Renal cortex interstitium (tissue), 11 donors: ENCODE data around the gene CAT. TPM values are rescaled to one million over a fixed set of nuclear protein-coding genes. Genes with fewer than 3 reads are reported as not detected.

Source experiments
- DNase-seq, 11 donors: peaks; one replicate each; pipeline ENCODE4 v3.0.0-alpha.2; 2013; ENCODE audit warnings: low read depth in 9 of 11, low spot score in 4 of 11; ENCODE audit errors: extremely low read depth in 1 of 11
- polyA plus RNA-seq, 3 donors: library from polyadenylated mRNA; unstranded; fragments of 120-200 nt; gene quantifications; one replicate each; pipeline ENCODE4 v1.2.1, GENCODE V29; 2013; ENCODE audit not compliant: insufficient read length in 3 of 3

CAT gene
- polyA plus RNA-seq, 3 donors, result 150 to 191 (median 159) TPM

DNA sequence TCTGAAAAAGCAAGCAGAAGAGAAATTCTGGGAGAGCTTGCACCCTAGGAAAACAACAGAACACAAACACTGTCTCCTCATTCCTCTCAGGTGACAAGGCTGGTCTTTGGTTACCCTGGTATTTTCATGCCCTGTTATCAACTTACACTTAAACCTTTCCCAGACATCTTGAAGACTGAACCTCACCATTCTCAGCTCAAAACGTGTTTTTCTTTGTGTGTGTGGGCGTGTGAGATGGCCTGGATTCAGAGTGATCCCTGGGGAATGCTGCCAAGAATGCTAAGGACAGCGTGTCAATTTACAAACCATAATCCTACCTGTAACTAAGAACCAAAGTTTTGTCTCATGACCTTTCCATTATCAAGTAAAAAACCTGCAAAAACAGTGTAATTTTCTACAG lies 41.6 kb downstream of the CAT start:
- no peak for DNase-seq

DNA sequence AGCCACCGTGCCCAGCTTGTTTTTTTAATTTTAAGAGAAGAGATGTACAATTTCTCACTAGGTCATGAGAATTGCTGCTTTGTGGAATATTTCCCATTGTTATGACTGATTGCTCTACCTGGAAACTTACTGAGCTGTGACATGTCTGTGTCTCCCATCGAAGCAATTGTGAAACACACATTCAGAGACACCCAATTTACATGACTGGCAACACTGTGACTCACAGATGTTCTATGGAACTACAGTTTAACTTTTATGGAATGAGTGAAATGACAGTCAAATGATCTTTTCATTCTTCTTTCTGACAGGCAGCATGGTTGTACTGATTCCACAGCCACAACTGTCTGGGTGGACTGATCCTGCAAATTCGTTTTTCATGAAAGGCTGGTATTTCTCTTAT lies 42.6 kb downstream of the CAT start:
- no peak for DNase-seq

DNA sequence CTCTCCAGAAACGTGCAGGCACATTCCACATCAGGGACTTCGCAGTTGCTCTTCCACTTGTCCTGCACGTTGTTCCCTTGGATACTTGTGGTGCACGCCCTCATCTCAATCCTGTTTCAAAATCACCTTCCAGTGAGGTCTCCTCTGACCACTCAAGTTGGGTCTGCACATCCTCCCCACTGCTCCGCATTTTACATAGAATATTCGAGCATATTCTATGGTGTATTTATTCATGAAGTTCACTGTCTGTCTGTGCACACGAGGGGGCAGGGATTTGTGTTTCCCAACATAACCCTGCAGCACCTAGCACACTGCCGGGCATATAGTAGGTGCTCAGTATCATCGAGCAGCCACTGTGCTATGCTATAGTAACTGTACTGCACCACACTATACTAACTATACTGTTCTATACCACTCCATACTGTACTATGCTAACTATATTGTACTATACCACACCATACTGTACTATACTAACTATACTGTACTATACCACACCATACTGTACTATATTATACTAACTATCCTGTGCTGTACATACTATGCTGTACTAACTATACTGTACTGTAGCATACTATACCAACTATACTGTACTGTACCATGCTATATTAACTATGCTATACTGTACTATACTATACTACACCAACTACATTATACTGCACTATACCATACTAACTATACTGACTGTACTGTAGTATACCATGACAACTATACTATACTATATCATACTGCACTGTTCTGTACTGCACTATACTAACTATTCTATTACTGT lies 44.6 kb downstream of the CAT start:
- DNase-seq, result no peak

- DNase-seq, result no peak
These were observed 48.7 kb downstream of the CAT start for GRCh38 chr11:34487430-34487829.

DNA sequence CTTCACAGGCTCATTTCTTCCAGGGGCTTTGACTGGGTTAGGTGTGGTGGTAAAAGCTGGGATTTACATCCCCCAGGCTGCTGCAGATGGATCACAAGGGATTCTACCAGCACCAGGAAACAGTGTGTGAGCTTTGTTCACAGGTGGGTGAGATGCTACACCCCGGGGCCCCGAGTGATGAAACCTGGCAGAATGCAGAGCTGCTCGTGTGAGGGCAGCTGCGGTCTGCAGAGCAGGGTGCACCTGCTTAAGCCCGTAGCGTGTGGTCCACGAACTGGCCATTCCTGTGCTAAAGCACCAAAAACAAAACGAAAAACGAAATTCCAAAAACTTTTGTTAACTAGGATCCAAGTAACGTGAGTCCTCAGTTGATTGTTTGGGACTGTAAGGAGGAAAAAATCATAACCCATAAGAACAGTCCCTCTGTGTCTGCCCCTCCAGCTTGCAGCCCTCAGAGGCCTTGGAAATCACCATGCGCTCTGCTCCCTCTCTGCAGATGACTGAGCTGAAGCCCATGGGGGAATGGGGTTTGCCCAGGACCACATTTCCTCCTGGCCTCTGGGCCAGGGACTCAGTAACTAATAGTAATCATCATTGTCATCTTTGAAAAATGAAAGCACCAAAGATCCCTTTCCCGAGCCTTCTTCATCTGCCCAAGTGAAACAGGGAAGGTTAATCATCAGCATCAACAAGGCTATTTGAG lies 50.3 kb downstream of the CAT start:
- DNase-seq, result no peak

- DNase-seq, result no peak
These were observed 51.6 kb downstream of the CAT start for GRCh38 chr11:34490304-34490703.

DNA sequence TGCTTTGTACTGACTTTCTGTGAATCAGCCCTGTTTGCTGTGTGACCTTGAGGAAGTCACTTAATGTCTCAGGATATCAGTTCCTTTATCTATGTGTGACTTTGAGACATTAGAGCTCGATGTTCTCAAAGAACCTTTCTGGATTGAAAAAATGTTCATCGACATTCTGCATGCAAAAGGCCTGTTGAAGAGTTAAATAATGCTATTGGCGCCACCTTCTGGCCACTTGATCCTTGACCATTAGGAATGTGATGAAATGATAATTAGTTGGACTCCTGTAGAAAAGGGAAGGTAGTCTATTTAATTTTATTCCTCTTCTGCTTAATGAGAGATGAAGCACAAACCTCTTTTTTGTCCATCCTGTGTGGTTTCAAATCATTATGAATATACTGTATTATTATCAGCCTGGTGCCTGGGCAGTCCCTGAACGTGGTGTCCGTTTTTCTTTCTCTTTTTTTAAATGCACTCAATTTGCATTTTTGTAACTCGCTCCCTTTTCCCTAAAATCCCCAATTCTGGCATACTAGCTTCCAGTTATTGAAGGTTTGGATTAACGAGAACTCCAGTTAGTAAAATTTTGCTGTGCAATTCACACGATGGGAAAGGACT lies 54.2 kb downstream of the CAT start:
- peak in 8 of 11 donors; percentile 44 to 72 (median 56) for DNase-seq

DNA sequence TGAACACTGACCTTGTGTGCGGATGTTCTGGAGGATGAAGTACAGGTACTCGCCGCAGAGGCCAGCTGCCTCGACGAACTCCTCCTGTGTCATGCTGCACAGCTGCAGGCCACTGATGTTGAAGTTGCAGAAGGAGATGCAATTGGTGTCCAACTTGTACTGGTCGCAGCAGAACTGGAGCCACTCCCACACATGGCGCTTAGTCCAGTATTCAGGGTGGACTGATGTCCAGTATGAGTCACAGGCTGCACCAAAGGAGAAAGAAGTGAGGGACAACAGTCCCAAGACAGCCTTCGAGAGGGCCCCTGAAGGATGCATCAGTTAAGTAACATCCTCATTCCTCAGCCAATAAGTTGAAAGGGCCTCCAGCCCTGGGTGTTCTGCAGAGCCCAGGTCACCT lies 54.7 kb downstream of the CAT start:
- DNase-seq, result no peak

DNA sequence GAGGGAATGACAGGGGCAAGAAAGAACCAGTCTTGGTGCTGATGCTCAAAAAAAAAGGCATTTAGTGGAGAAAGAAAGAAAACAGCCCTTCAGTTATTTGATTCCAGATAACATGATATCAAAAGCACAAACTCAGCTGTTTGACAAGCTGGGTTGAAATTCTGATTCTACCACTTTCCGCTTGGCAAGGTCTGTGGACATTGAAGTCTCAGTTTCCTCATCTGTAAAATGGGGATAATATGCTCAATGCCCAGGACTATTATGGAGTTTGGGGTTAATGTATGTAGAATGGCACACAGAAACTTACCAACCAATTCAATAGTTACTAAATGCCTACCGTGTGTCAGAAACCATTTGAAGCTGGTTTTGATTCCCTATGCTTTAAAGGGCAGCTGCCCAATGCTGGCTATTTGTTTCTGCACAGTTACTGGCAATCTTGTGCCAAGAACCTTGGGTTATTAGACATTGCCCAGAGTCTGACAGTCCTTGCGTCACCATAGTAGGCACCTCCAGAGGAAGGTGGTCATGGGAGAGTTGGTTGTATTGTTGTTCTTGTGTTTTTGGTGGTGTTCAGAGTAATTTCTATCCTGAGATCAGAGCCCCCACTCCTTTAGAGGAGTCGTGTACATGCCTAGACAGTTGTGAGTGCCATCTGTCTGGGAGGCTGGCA lies 55.3 kb downstream of the CAT start:
- DNase-seq, result no peak

DNA sequence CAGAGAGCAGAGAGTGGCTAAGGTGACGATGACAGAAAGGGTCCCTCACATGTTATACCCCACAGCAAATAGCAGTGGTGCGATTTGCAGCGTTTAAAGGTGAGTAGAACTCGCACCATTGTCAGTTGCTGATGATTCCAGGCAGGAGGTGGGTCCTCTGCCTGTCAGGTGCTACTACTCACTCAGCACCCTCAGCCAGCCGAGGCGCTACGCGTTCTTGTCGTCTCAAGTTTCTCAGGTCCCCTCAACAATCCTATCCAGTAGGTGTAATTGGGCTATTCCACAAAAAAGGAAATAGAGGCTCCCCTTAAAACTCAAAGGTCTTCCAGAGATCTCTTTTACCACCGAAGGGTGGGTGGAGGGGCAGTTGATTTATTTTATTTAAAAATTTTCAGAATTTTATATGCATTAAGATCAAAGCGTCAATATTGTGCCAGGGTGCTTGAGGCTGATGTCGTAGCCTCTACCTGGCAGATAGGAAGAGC lies 56.5 kb downstream of the CAT start:
- no peak for DNase-seq

GRCh38 chr11:34495724-34496377 lies 57.1 kb downstream of the CAT start:
- no peak for DNase-seq

DNA sequence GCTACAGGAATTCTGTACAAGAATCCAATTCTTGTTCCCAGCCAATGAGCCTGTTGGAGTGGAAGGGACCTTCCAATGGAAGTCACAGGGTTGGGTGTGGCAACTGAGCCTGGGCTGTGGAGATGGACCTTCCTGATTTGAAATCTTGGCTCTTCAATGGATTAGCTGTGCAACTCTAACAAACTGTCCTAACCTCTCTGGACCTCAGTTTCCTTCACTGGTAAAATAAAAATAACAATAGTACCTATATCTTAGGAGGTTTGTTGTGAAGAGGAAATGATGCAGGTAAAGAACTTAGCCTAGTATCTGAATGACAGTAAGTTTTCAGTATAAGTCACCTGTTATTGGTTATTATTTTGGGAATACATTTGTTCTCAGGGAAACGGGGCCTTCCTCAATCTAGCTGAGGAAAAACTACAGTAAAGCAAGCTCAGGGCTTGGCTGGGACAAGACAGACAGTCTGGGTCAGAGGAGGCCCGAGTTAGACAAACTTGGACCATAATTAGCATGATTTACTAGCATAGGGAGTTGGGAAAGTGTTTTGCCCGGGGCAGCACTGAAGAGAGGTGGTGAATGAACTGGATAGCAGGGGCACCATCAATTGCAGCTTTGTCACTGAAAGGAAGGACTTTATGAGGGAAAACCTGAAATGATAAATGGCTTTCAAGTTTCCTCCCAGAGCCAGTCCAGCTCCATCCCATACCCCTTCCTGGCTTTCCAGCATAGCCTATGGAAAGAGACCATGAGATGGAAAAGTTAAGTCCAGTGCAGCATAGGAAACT lies 61.2 kb downstream of the CAT start:
- peak in 1 of 11 donors; percentile 41 for DNase-seq

DNA sequence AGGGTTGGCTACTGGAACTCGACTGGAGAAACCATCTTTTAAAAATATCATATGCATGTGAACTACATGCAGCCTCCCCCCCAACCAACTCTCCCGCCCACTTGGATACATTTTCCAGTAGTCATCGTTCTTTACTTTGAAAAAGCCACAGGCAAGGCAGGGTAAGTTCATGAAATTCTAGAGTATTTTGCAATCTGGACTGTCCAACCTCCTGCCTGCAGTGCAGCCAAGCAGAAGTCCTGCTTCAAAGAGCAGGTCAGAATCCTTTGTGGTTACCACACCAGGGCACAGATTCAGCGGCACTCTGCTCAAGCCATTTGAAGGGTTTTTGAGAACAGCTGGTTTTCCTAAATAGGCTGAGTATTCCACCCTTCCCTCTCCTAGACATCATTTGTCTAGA lies 62.8 kb downstream of the CAT start:
- DNase-seq, result no peak

GRCh38 chr11:34501949-34502348 lies 63.2 kb downstream of the CAT start:
- DNase-seq, result no peak

- DNase-seq, result no peak
These were observed 64.2 kb downstream of the CAT start for GRCh38 chr11:34502949-34503348.

DNA sequence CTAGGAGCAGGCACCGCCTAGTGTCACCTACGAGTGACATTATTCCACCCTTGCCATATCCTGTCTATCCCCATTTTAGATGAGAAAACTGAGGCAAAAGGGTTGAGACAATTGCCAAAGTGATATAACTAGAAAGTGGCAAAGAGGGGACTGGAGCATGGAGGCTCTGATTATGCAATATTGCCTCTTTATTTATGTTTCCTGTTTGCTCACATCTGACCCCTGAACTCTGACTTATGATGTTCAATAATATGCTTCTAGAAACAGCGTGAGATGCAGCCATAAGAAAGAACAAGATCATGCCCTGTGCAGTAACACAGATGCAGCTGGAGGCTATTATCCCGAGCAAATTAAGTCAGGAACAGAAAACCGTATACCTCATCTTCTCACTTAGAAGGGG lies 67.1 kb downstream of the CAT start:
- DNase-seq, result no peak

DNA sequence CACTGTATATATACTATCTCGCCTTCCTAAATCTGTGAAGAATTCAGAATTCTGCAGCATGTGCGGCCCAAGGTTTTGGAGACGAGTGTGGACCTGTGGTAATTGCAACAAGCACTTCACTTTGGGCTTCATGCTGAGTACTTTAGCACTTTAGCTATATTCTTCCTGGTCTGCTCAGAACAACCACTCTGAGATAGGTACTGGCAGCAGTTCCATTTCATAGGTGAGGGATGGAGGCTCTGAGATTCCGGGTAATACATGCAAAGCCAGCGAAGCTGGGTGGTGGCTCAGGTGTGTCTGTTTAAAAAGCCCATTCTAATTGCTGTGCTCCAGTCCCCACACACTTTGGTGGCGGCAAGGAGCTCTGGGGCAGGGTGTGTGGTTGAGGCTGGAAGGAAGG lies 68.4 kb downstream of the CAT start:
- DNase-seq, result no peak

DNA sequence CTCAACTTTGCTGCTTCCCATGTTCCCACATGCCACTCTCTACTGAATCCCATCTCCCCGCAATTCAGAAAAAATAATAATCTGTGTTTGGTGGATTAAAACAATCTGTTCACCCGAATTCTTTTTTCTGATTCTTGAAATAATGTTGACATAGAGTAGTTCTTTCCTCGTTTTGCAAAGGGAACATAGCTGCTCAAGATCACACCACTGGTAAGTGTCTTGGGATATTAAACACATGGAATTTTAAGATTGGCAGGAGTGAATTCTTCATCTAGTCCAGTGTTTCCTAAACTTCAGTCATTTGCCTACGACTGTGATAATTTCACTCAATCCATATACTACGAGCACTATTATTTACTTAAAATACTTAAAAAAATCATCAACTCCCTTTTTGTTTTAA lies 68.9 kb downstream of the CAT start:
- DNase-seq, result no peak
